Epithelial cell of proximal tubule (primary cell): ENCODE results near the gene PPARGC1A. TPM values are rescaled to one million over a fixed set of nuclear protein-coding genes. Genes with fewer than 3 reads are reported as not detected.
A peak's percentile ranks its signal among the peaks of the same experiment; 100 is the strongest.

Experiments
- DNase-seq: peaks from one replicate; pipeline ENCODE4 v3.0.0-alpha.2; 2011; ENCODE audit warnings: low read depth
- H3K4me3 ChIP-seq: 2 replicates; pipeline ENCODE4 v1.5.1; 2011; ENCODE audit warnings: low read depth, mild to moderate bottlenecking, low read length
- CTCF ChIP-seq: conservative IDR thresholded peaks from 2 replicates; pipeline ENCODE4 v1.5.1; 2012; ENCODE audit warnings: low read depth, mild to moderate bottlenecking, low read length
- total RNA-seq: library from RNA; depleted of rRNA; stranded (reverse); fragments of >200 nt; gene quantifications from 2 replicates; pipeline ENCODE4 v1.2.3, GENCODE V29; 2015

PPARGC1A gene
- total RNA-seq, 1 donor from 2014 or later, result 1.4 TPM

GRCh38 chr4:23899565-23899964 lies 9.7 kb upstream of the PPARGC1A start:
- no peak for DNase-seq
- H3K4me3 ChIP-seq, result no peak overlapping the region
- no peak for TF ChIP-seq CTCF

- no peak overlapping the region for H3K4me3 ChIP-seq
- DNase-seq, result no peak
- TF ChIP-seq CTCF, result no peak
Observed at GRCh38 chr4:23897564-23898109, 7.8 kb upstream of the PPARGC1A start.

- no peak for TF ChIP-seq CTCF
- no peak for DNase-seq
- H3K4me3 ChIP-seq, result no peak overlapping the region
Observed at GRCh38 chr4:23894021-23894420, 4.2 kb upstream of the PPARGC1A start.

- H3K4me3 ChIP-seq, result peak overlapping the region; percentile 81
- no peak for DNase-seq
- TF ChIP-seq CTCF, result no peak
Observed at GRCh38 chr4:23891064-23891421, 1.2 kb upstream of the PPARGC1A start.

- TF ChIP-seq CTCF, result no peak
- peak overlapping the region; percentile 81 for H3K4me3 ChIP-seq
Observed at GRCh38 chr4:23890369-23891063, 669 bp upstream of the PPARGC1A start.

GRCh38 chr4:23889391-23889790 lies 456 bp downstream of the PPARGC1A start:
- no peak for TF ChIP-seq CTCF
- DNase-seq, result no peak
- H3K4me3 ChIP-seq, result peak overlapping the region; percentile 81

More at GRCh38 chr4:23890369-23891063, 669 bp upstream of the PPARGC1A start:
- no peak for DNase-seq
